ENCODE results near the gene RFC1.
"Not testable (repeated sequence)": the region's sequence is repeated elsewhere in the genome, so short reads cannot be mapped to it uniquely, and the experiment has no call there.

Gene RFC1

DNA sequence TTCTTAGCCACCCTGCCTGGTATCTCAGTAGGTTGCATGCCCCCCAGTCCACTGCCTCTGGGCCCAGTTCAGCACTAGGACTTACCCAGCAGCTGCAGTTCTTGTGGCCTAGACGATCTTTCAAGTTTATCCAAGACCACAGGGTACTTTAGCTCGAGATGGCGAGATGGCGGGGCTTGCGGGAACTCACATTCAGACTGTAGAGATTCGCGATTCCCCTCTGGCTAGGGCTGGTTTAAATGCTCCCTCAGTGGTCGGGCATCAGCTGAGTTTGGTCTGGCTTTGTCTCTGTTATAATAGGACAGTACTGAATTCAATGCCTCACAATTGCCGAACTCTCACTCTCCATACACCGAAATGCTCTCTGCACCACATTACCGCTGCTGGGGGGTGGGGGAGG lies 18.4 kb upstream of the RFC1 start:
- Histone ChIP-seq H3K27ac (no peak overlapping the region), H3K27me3 (ENCODE audit: insufficient read depth, low read depth) (no peaks in the 10 kb centered on the region), H3K79me2 (ENCODE audit: insufficient read depth, low read depth) (no peaks in the 10 kb centered on the region), H3K9ac (no peak overlapping the region), H4K20me1 (ENCODE audit: insufficient read depth) (no peaks in the 10 kb centered on the region), H3K36me3 (ENCODE audit: insufficient read depth) (no peaks in the 10 kb centered on the region), H3K4me3 (IDR thresholded peaks at IDR 0.05; ENCODE audit: insufficient read depth, low read depth, low read length) (no peak overlapping the region), H3K4me2 (no peak overlapping the region), H3K4me1 (ENCODE audit: low read depth, poor library complexity, severe bottlenecking) (no peaks in the 10 kb centered on the region), H2AFZ (ENCODE audit: low read depth) (no peak overlapping the region)
- no peak for TF ChIP-seq CTCF (conservative IDR thresholded peaks at IDR 0.05; ENCODE audit: low read depth, low read length)

- Histone ChIP-seq H3K9ac (no peak overlapping the region), H3K27ac (no peak overlapping the region), H3K4me3 (IDR thresholded peaks at IDR 0.05; ENCODE audit: insufficient read depth, low read depth, low read length) (no peak overlapping the region), H3K4me1 (ENCODE audit: low read depth, poor library complexity, severe bottlenecking) (no peaks in the 10 kb centered on the region), H2AFZ (ENCODE audit: low read depth) (no peak overlapping the region), H3K36me3 (ENCODE audit: insufficient read depth) (no peaks in the 10 kb centered on the region), H3K4me2 (no peak overlapping the region), H3K27me3 (ENCODE audit: insufficient read depth, low read depth) (no peaks in the 10 kb centered on the region), H3K79me2 (ENCODE audit: insufficient read depth, low read depth) (no peaks in the 10 kb centered on the region), H4K20me1 (ENCODE audit: insufficient read depth) (no peaks in the 10 kb centered on the region)
- TF ChIP-seq CTCF (conservative IDR thresholded peaks at IDR 0.05; ENCODE audit: low read depth, low read length), result no peak
These were observed 17.5 kb upstream of the RFC1 start for GRCh38 chr4:39383690-39384089.

- no peaks in the 10 kb centered on the region for H3K27me3 ChIP-seq (ENCODE audit: insufficient read depth, low read depth)
- no peak for TF ChIP-seq CTCF (conservative IDR thresholded peaks at IDR 0.05; ENCODE audit: low read depth, low read length)
- no peaks in the 10 kb centered on the region for H3K4me1 ChIP-seq (ENCODE audit: low read depth, poor library complexity, severe bottlenecking)
- H3K36me3 ChIP-seq (ENCODE audit: insufficient read depth), result no peaks in the 10 kb centered on the region
- H3K9ac ChIP-seq, result no peak overlapping the region
- no peaks in the 10 kb centered on the region for H3K79me2 ChIP-seq (ENCODE audit: insufficient read depth, low read depth)
- no peak overlapping the region for H2AFZ ChIP-seq (ENCODE audit: low read depth)
- H3K4me2 ChIP-seq, result no peak overlapping the region
- no peak overlapping the region for H3K27ac ChIP-seq
- no peaks in the 10 kb centered on the region for H4K20me1 ChIP-seq (ENCODE audit: insufficient read depth)
- no peak overlapping the region for H3K4me3 ChIP-seq (IDR thresholded peaks at IDR 0.05; ENCODE audit: insufficient read depth, low read depth, low read length)
These were observed 9.3 kb upstream of the RFC1 start for GRCh38 chr4:39375478-39375877.

DNA sequence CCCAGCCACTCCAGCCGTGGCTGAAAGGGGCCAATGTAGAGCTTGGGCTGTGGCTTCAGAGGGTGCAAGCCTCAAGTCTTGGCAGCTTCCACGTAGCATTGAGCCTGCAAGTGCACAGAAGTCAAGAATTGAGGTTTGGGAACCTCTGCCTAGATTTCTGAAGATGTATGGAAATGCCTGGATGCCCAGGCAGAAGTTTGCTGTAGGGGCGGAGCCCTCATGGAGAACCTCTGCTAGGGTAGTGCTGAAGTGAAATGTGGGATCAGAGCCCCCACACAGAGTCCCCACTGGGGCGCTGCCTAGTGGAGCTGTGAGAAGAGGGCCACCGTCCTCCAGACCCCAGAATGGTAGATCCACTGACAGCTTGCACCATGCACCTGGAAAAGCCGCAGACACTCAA lies 5.0 kb upstream of the RFC1 start:
- H3K4me3 ChIP-seq (IDR thresholded peaks at IDR 0.05; ENCODE audit: insufficient read depth, low read depth, low read length); H2AFZ ChIP-seq (ENCODE audit: low read depth); H3K27ac ChIP-seq; H3K9ac ChIP-seq; H3K4me1 ChIP-seq (ENCODE audit: low read depth, poor library complexity, severe bottlenecking); H4K20me1 ChIP-seq (ENCODE audit: insufficient read depth); H3K27me3 ChIP-seq (ENCODE audit: insufficient read depth, low read depth); H3K36me3 ChIP-seq (ENCODE audit: insufficient read depth); H3K79me2 ChIP-seq (ENCODE audit: insufficient read depth, low read depth); H3K4me2 ChIP-seq: not testable (repeated sequence)

DNA sequence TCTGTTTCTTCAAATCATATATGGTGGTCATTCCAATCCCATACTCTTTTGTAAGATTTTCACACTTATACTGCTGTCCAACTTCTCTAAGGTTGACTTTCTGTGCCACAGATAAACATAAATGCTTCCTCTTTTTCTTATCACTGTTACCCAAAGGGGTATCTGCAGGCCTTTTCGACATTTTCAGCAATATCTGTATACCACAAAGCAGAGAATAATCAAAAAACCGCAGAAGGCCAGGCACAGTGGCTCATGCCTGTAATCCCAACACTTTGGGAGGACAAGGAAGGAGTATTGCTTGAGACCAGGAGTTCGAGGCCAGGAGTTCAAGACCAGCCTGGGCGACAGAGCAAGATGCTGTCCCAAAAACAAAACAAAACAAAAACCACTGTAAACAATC lies 3.1 kb upstream of the RFC1 start:
- H3K4me3 ChIP-seq (IDR thresholded peaks at IDR 0.05; ENCODE audit: insufficient read depth, low read depth, low read length), result no peak overlapping the region
- no peak overlapping the region for H3K4me2 ChIP-seq
- no peak overlapping the region for H3K27ac ChIP-seq
- peaks cover 6% of the 10 kb centered on the region for H3K4me1 ChIP-seq (ENCODE audit: low read depth, poor library complexity, severe bottlenecking)
- no peak for TF ChIP-seq CTCF (conservative IDR thresholded peaks at IDR 0.05; ENCODE audit: low read depth, low read length)
- H3K36me3 ChIP-seq (ENCODE audit: insufficient read depth), result no peaks in the 10 kb centered on the region
- no peaks in the 10 kb centered on the region for H3K27me3 ChIP-seq (ENCODE audit: insufficient read depth, low read depth)
- no peaks in the 10 kb centered on the region for H4K20me1 ChIP-seq (ENCODE audit: insufficient read depth)
- H2AFZ ChIP-seq (ENCODE audit: low read depth), result no peak overlapping the region
- peaks cover 18% of the 10 kb centered on the region for H3K79me2 ChIP-seq (ENCODE audit: insufficient read depth, low read depth)
- no peak overlapping the region for H3K9ac ChIP-seq
